Glomerular visceral epithelial cell (primary cell): ENCODE results near the gene SLC5A9.
"Not testable (repeated sequence)": the region's sequence is repeated elsewhere in the genome, so short reads cannot be mapped to it uniquely, and the experiment has no call there.

Experiments
- DNase-seq: peaks from one replicate; pipeline ENCODE4 v3.0.0-alpha.2; 2016; ENCODE audit errors: extremely low spot score

Gene SLC5A9

DNA sequence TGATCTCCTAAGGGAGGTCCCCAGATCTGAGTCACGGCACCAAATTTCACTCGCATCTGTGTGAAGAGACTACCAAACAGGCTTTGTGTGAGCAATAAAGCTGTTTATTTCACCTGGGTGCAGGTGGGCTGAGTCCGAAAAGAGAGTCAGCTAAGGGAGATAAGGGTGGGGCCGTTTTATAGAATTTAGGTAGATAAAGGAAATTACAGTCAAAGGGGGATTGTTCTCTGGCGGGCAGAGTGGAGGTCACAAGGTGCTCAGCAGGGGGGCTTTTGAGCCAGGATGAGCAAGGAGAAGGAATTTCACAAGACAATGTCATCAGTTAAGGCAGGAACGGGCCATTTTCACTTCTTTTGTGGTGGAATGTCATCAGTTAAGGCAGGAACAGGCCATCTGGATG lies 8.2 kb upstream of the SLC5A9 start:
- DNase-seq, result not testable (repeated sequence)

DNA sequence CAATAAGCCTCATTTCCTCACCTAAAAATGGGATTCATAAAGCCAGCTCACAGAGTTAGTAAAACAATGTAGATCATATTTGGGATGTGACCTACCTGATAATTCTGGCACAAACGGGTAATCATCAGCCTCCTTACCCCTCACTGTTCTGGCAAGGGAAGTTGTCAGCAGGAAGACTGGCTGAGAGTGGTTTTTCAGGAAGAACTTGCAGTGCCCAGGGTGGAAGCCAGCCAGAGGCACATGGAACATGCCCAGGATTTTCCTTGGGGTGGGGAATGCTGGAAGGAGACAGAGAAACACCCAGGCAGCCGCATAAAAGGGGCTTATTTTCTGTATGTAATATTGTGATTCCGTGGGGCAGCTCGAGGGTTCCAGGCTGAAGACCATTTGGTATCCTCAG lies 7.7 kb upstream of the SLC5A9 start:
- DNase-seq, result no peak

DNA sequence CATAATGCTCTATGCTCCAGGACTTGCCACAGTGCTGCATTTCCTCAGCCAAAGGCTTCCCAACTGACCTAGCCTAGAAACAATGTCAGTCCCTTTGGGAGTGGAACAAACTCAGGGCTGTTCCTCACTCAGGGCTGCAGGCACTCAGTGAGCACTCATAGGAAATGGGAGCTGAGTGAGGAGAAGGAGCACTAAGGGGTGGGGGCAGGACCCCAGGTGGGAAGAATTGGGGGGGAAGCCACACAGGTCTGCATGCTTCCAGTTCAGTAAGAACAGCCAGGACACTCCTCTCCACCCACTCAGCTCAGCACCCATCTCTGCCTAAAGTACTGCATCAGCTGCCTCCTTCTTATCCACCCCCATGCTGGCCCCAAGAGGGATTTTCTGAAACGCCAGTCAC lies 7.3 kb upstream of the SLC5A9 start:
- DNase-seq, result no peak

GRCh38 chr1:48215889-48216288 lies 6.6 kb upstream of the SLC5A9 start:
- no peak for DNase-seq

DNA sequence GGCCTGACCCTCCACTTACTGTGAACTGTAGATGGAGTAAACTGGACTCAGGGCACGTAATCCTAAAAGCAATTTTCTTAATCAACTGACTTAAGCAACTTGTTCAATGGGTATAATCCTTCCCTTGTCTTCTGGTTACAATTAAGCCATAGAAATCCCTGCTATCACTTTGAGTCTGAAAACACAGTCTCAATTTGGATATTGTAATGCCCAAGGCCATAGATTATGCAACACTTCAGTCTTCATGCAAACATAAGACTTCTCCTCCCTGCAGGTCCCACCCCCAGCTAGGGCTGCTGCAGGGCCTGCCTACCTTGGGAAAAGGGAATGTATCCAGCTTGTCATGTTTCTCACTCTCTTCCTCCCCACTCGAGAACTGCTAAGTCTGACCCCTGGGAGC lies 6.2 kb upstream of the SLC5A9 start:
- DNase-seq, result no peak

DNA sequence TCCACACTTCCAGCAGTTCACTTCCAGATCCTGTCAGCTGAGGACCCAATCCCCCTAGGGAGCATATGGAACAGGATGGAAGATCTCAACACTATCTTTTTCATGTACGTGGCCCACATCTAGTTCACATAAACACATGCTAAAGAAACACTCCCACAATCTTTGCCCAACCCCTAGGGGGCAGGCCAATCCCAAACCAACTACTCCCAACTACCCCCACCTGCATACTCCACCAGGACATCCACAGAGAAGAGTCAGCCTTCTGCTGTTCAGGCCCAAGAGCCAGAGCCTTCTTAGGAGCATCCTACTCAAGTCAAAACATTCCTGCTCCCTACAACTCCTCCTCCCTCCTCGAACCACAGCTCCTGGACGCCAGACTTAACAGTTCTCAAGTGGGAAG lies 5.6 kb upstream of the SLC5A9 start:
- DNase-seq, result no peak

DNA sequence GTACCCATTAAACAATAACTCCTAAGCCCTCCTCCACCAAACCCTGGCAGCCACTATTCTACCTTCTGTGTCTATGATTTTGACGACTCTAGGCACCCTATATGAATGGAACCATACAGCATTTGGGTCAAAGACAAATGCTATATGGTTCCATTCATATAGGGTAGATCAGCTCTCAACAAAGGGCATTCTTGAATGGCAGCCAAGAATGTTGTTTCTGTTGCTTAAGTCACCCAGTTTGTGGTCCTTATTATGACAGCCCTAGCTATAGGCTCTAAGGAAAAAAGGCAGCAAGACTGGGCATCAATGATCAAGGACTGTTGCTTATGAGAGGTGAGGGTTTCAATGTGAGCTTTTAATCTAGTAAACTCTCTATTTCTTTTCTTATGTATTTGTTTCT lies 4.7 kb upstream of the SLC5A9 start:
- no peak for DNase-seq

DNA sequence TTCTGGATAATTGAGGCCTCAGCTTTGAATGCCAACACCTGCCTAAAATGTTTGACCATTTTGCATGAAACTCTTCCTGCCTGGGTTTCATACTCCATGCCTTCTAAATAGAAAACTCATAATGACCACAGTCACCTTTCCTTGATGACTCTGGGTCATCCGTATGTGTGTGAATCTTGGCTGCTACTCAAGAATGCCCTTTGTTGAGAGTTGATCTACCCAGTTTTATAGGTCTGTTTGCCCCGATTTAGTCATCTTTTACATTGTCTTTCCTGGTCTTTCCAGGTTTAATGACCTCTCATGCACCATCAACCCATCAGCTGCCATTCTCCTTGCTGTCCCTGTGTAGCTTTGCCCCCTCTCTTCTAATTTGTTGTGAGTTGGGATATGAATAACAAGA lies 2.7 kb upstream of the SLC5A9 start:
- no peak for DNase-seq

DNA sequence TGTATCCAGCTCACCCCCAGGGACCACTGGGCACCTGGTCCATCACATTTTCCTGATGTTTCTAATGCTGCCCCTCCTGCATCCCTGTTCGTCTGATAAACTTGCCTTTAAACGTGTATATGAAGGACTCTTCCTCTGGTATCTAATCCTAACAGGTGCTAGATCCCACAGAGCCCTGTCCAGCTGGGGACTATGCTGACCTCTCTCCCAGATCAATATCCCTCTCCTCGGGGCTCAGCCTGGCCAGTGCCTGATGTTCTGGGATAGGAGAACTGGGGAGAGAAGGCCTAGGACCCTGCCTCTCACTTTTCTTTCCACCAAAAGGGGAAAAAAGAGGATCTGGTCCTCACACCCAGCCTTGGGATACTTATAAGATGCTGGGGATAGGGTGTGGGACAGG lies 1.4 kb upstream of the SLC5A9 start:
- no peak for DNase-seq

- no peak for DNase-seq
These were observed 859 bp upstream of the SLC5A9 start for GRCh38 chr1:48221657-48222056.

GRCh38 chr1:48223366-48224240 lies 1.1 kb downstream of the SLC5A9 start:
- no peak for DNase-seq

GRCh38 chr1:48224791-48225190 lies 2.3 kb downstream of the SLC5A9 start:
- no peak for DNase-seq

DNA sequence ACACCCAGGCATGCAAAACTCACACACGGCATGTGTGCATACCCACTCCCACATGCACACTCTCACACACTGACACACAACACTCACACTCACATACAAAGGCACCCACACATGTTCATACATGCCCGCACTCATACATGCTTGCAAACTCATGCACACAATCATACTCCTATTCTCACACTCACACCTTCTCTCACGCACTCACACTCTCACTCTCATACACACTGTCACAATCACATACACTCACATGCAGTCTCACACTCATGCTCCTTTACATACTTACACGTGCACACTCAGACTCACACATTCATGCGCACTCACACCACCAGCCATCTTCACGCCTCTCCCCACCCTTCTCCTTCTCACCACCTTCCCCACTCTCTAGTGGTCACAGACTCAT lies 3.1 kb downstream of the SLC5A9 start:
- no peak for DNase-seq

DNA sequence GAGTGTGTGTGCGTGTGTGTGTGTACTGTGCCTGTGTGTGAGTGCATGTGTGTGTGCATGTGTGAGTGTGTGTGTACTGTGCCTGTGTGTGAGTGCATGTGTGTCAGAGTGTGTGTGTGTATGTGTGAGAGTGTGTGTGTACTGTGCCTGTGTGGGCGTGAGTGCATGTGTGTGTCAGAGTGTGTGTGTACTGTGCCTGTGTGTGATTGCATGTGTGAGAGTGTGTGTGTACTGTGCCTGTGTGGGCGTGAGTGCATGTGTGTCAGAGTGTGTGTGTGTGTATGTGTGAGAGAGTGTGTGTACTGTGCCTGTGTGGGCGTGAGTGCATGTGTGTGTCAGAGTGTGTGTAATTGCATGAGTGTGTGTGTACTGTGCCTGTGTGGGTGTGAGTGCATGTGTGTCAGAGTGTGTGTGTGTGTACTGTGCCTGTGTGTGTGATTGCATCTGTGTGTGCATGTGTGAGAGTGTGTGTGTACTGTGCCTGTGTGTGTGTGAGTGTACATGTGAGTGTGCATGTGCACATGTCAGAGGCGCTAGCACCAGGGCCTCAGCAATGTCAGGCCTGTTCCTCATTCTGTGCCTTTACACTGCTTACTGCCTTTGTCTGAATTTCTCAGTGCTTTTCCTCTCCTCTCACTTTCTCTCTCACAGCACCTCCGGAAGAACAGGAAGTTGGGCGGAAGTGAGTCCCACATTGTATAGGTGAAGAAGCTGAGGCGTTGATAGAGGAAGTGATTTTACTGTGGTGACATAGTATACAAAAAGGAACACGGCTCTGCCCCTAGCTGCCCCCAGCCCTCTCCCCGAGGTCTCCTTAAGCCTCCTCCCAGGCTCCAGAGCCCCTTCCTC lies 4.9 kb downstream of the SLC5A9 start:
- DNase-seq, result no peak

GRCh38 chr1:48228156-48228555 lies 5.6 kb downstream of the SLC5A9 start:
- DNase-seq, result no peak

GRCh38 chr1:48229317-48229716 lies 6.8 kb downstream of the SLC5A9 start:
- no peak for DNase-seq

DNA sequence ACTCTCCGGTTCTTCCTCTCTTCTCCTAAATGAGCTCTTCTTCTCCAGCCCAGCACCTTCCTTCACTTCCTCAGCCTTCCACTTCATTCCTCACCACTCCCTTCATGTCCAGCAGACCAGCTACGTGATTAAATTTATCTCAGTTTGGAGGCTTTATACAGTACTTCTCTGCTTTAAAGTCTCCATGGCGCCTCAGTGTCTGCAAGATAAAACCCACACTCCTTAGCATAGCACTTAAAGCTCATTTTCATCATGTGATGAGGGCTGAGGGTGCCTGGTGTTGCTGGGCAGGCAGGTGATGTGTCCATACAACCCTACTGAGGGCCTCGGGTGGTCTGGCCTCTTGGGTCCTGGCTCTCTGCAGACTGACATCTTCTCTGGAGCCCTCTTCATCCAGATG lies 7.7 kb downstream of the SLC5A9 start:
- no peak for DNase-seq

- DNase-seq, result no peak
These were observed 10.2 kb downstream of the SLC5A9 start for GRCh38 chr1:48232722-48233121.

DNA sequence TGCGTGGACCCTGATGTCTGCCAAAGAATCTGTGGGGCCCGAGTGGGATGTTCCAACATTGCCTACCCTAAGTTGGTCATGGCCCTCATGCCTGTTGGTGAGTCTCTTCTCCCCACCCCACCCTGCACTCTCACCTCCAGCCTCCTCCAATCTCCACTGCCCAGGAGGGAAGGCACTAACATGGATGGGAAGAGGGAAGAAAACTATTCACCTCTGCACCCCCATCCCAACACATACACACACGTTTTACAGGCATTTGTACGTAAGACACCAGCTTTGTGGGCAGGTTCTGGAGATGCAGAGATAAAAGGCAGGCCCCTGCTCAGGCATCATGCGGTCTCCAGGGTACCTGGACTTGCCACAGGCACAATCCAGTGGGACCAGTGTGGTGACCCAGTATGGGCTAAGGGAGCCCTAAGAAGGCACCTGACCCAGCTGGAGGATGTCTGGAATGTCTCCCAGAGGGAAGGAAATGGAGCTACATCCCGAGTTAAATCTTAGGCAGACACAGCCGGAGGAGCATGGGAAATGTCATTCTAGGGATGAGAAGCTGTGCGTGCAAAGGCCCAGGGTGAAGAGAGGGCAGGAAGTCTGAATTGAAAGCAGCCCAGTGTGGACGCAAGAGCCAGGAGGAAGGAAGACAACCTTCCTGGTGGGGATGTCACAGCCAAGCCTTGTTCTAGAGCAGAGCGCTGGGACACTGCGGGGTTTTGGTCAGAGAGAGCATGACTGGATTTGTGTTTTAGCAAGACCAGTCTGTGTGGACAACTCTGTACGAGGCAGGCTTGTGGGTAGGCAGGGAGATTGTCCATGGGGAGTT lies 11.4 kb downstream of the SLC5A9 start:
- no peak for DNase-seq

DNA sequence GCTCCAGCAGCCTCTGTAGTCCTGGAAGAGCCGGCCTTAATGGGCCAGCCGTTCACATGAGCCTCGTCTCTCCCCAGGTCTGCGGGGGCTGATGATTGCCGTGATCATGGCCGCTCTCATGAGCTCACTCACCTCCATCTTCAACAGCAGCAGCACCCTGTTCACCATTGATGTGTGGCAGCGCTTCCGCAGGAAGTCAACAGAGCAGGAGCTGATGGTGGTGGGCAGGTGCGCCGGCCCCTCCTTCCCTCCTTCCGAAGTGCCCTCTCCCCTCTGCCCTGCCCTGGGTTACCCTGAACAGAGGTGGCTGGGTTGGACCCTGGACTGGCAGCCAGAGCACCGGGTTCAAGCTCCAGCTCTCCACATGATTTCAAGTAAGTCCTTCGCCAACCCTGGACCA lies 13.1 kb downstream of the SLC5A9 start:
- DNase-seq, result no peak

GRCh38 chr1:48236716-48237470 lies 14.4 kb downstream of the SLC5A9 start:
- DNase-seq, result peak; percentile 44
